WTC11 (cell line): Measurements from ENCODE around the gene KCNB1. TPM values are rescaled to one million over a fixed set of nuclear protein-coding genes. Genes with fewer than 3 reads are reported as not detected.

Experiments used
- ATAC-seq: fragments of 200-7000 bp; cut with Tn5 transposase; 2 replicates; pipeline ENCODE4 v1.10.0; 2021; ENCODE audit warnings: mild to moderate bottlenecking, moderate library complexity
- CTCF ChIA-PET: fragments of 300-600 bp; sonication (Branson Sonifier 250); formaldehyde crosslinking; loops from one replicate; lab custom pipeline; 2021; ENCODE audit warnings: antibody characterized with exemption; lab: Charles Lee
- POLR2A ChIA-PET: fragments of 350-600 bp; sonication (Branson Sonifier 250); formaldehyde crosslinking; loops from one replicate; lab custom pipeline; 2021; ENCODE audit warnings: antibody characterized with exemption; lab: Charles Lee
- DNase-seq: peaks from one replicate; pipeline ENCODE4 v3.0.0; 2021; ENCODE audit warnings: low spot score
- H3K27ac Mint-ChIP-seq: 2 replicates; pipeline ENCODE4 v1.8.0; 2021; ENCODE audit warnings: mixed read lengths
- H3K27me3 Mint-ChIP-seq: 2 replicates; pipeline ENCODE4 v1.8.0; 2021; ENCODE audit warnings: low read depth, mild to moderate bottlenecking, moderate library complexity, mixed read lengths
- H3K36me3 Mint-ChIP-seq: 2 replicates; pipeline ENCODE4 v1.8.0; 2021; ENCODE audit warnings: mixed read lengths
- H3K4me1 Mint-ChIP-seq: 2 replicates; pipeline ENCODE4 v1.8.0; 2022; ENCODE audit warnings: mixed read lengths
- H3K4me3 Mint-ChIP-seq: 2 replicates; pipeline ENCODE4 v1.8.0; 2021; ENCODE audit warnings: mild to moderate bottlenecking, moderate library complexity, mixed read lengths
- H3K9me3 Mint-ChIP-seq: 2 replicates; pipeline ENCODE4 v1.8.0; 2021; ENCODE audit warnings: mixed read lengths
- AFF4 ChIP-seq: sonication (generic); formaldehyde crosslinking; IDR thresholded peaks from 2 replicates; pipeline ENCODE4 v1.8.1; 2023; ENCODE audit warnings: mild to moderate bottlenecking, missing genetic modification reagents, borderline replicate concordance
- ATF2 ChIP-seq: sonication (generic); formaldehyde crosslinking; IDR thresholded peaks from 2 replicates; pipeline ENCODE4 v1.8.1; 2022; ENCODE audit warnings: low read depth, missing genetic modification reagents, borderline replicate concordance
- E2F5 ChIP-seq: sonication (generic); formaldehyde crosslinking; IDR thresholded peaks from 2 replicates; pipeline ENCODE4 v1.8.1; 2022; ENCODE audit warnings: mild to moderate bottlenecking, moderate library complexity, missing genetic modification reagents
- ERG ChIP-seq: fragments of 250-450 bp; sonication (Bioruptor Pico); IDR thresholded peaks from 2 replicates; pipeline ENCODE4 v1.8.0; 2021; ENCODE audit warnings: mild to moderate bottlenecking
- FOXJ3 ChIP-seq: sonication (generic); formaldehyde crosslinking; IDR thresholded peaks from 2 replicates; pipeline ENCODE4 v1.9.0; 2021; ENCODE audit warnings: missing genetic modification reagents, mild to moderate bottlenecking, borderline replicate concordance
- FOXP4 ChIP-seq: sonication (generic); formaldehyde crosslinking; IDR thresholded peaks from 2 replicates; pipeline ENCODE4 v1.8.0; 2022; ENCODE audit warnings: mild to moderate bottlenecking, missing genetic modification reagents
- GTF2I ChIP-seq: fragments of 250-450 bp; sonication (Bioruptor Pico); conservative IDR thresholded peaks from 2 replicates; pipeline ENCODE4 v1.4.0; 2021; ENCODE audit warnings: mild to moderate bottlenecking
- HMGA2 ChIP-seq: fragments of 250-450 bp; sonication (Bioruptor Pico); IDR thresholded peaks from 2 replicates; pipeline ENCODE4 v1.4.0; 2021; ENCODE audit warnings: mild to moderate bottlenecking, moderate library complexity
- HMGXB4 ChIP-seq: sonication (generic); formaldehyde crosslinking; IDR thresholded peaks from 2 replicates; pipeline ENCODE4 v1.8.1; 2023; ENCODE audit warnings: mild to moderate bottlenecking, moderate library complexity, missing genetic modification reagents
- MXD4 ChIP-seq: fragments of 250-450 bp; sonication (Bioruptor Pico); IDR thresholded peaks from 2 replicates; pipeline ENCODE4 v1.8.0; 2021; ENCODE audit warnings: mild to moderate bottlenecking, moderate library complexity, borderline replicate concordance
- NR2C2 ChIP-seq: sonication (generic); formaldehyde crosslinking; IDR thresholded peaks from 2 replicates; pipeline ENCODE4 v1.8.0; 2022; ENCODE audit warnings: mild to moderate bottlenecking, missing genetic modification reagents
- NR3C1 ChIP-seq: sonication (generic); formaldehyde crosslinking; conservative IDR thresholded peaks from 2 replicates; pipeline ENCODE4 v1.8.1; 2023; ENCODE audit warnings: low read depth, mild to moderate bottlenecking, missing genetic modification reagents
- TCF7 ChIP-seq: sonication (generic); formaldehyde crosslinking; IDR thresholded peaks from 2 replicates; pipeline ENCODE4 v1.8.0; 2022; ENCODE audit warnings: mild to moderate bottlenecking, low read depth, missing genetic modification reagents, moderate library complexity
- ZNF423 ChIP-seq: fragments of 250-450 bp; sonication (Bioruptor Pico); IDR thresholded peaks from 2 replicates; pipeline ENCODE4 v2.1.2; 2022; ENCODE audit warnings: mild to moderate bottlenecking, moderate library complexity
- ZNF425 ChIP-seq: fragments of 250-450 bp; sonication (Bioruptor Pico); conservative IDR thresholded peaks from 2 replicates; pipeline ENCODE4 v1.9.0; 2021; ENCODE audit warnings: mild to moderate bottlenecking
- ZNF512 ChIP-seq: sonication (generic); formaldehyde crosslinking; IDR thresholded peaks from 2 replicates; pipeline ENCODE4 v1.8.1; 2022; ENCODE audit warnings: missing genetic modification reagents, borderline replicate concordance
- total RNA-seq: library from RNA; stranded (reverse); gene quantifications from 3 replicates; pipeline ENCODE4 v1.2.3, GENCODE V29; 2021

The KCNB1 gene
- total RNA-seq, 1 experiment from 2014 or later: 1.1 TPM

GRCh38 chr20:49389854-49390253 is 92.6 kb downstream of the KCNB1 start:
- Mint-ChIP-seq H3K4me1 (peaks cover 7% of the 10 kb centered on the region), H3K27me3 (no peaks in the 10 kb centered on the region; the same call in 1 of the 2 replicates), H3K27ac (no peak overlapping the region), H3K9me3 (no peaks in the 10 kb centered on the region), H3K36me3 (no peaks in the 10 kb centered on the region), H3K4me3 (no peak overlapping the region)
- TF ChIP-seq TCF7 (no peak), GTF2I (CRISPR knock-in tag) (no peak), MXD4 (no peak), HMGA2 (CRISPR knock-in tag) (no peak), NR2C2 (CRISPR knock-in tag) (no peak), FOXP4 (no peak), HMGXB4 (CRISPR knock-in tag) (no peak), ZNF425 (CRISPR knock-in tag) (no peak)
- CTCF ChIA-PET: interaction anchor here (0.6 to 1.7 kb wide), 5 partner anchors 9 to 527 kb away, joined by 3 to 5 read pairs (median 3); no protein-coding TSS in a partner anchor
- POLR2A ChIA-PET: no interaction called here
- no peak for ATAC-seq
- DNase-seq: no peak

- Mint-ChIP-seq H3K4me1 (peaks cover 16% of the 10 kb centered on the region), H3K4me3 (no peak overlapping the region), H3K27ac (no peak overlapping the region), H3K9me3 (no peaks in the 10 kb centered on the region), H3K36me3 (no peaks in the 10 kb centered on the region), H3K27me3 (no peaks in the 10 kb centered on the region; the same call in 1 of the 2 replicates)
- ATAC-seq (no peak), DNase-seq (no peak)
- ChIA-PET POLR2A (no interaction called here), CTCF (interaction anchor here (0.9 to 1.7 kb wide), 4 partner anchors 10 to 118 kb away, joined by 3 to 7 read pairs (median 4); no protein-coding TSS in a partner anchor)
- no peak for TF ChIP-seq MXD4
- no peak for TF ChIP-seq NR3C1 (CRISPR knock-in tag)
- no peak for TF ChIP-seq E2F5 (CRISPR knock-in tag)
- TF ChIP-seq FOXJ3 (CRISPR knock-in tag): no peak
- no peak for TF ChIP-seq ZNF423
- TF ChIP-seq ATF2 (CRISPR knock-in tag): no peak
- no peak for TF ChIP-seq ZNF512 (CRISPR knock-in tag)
- no peak for TF ChIP-seq NR2C2 (CRISPR knock-in tag)
- TF ChIP-seq AFF4 (CRISPR knock-in tag): no peak
- TF ChIP-seq GTF2I (CRISPR knock-in tag): no peak
- TF ChIP-seq ERG (CRISPR knock-in tag): no peak
Observed at GRCh38 chr20:49388744-49389143, 93.7 kb downstream of the KCNB1 start.
